HG02798 (cell line): ENCODE results near the gene SLC16A5.

Experiments used
- ATAC-seq: cut with Tn5 transposase; IDR thresholded peaks from one replicate; pipeline ENCODE4 v1.9.1; 2021; ENCODE audit warnings: mild to moderate bottlenecking; ENCODE audit not compliant: unreplicated experiment, poor library complexity

Gene SLC16A5

GRCh38 chr17:75154195-75155106 is 66.7 kb downstream of the SLC16A5 start, which contains the start of gene JPT1:
Gene JPT1 (minus strand): TSS chr17:75154512. CDS start chr17:75154397, 115 bp downstream.
- ATAC-seq: peak; percentile 94

- no peak for ATAC-seq
Measured at GRCh38 chr17:75155191-75155601, 67.4 kb downstream of the SLC16A5 start.
